ENCODE data around the gene LRRN2.
"Not testable (repeated sequence)": the region's sequence is repeated elsewhere in the genome, so short reads cannot be mapped to it uniquely, and the experiment has no call there.

LRRN2 gene

DNA sequence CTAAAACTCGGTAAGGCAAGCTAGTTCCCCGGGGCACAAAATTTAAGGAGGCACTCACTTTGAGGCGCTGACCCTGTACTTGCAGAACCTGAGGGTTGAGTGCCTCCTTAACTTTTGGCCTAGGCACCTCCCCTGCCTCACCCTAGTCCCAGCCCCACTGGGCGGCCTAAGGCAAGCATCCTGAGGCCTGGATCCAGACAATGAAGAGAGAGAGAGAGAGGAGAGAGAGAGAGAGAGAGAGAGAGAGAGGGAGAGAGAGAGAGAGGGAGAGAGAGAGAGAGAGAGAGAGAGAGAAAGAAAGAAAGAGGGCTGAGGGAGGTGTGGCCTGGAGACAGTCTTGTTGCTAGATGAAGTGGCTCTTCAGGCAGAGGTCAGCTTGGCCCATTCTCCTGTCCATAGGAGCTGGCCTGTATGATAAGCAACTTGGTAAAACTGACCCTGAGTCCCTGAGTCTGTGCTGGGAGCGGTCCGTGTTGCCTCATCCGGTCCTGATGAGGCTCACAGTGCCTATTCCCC, 7.4 kb upstream of the LRRN2 start:
- in situ Hi-C loops (cut with MboI; ENCODE audit: low sequenced_read_pairs): no loop called here

DNA sequence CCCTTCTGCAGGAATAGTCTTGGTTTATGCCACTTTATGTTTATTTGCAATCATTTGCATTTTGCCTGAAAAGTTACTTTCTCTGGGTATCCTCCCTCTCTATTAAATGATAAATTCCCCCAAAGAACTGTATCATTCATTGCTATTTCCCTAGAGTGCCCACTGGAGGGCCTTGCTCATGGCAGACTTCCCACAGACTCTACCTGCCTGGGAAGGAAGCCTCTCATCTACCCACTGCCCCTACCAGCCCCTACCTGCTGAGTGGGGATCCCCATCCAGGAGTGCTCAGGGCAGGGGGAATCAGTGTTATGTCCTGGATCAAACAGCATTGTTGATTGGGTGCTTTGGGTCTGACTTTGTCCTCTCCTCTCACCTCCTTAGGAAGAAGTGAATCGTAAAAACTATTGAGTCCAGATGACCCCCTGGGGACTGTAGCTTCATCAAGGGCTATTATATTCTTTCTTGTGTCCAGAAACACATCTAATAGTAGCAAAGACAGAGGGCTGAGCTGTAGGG, 6.8 kb upstream of the LRRN2 start:
- in situ Hi-C loops (cut with MboI; ENCODE audit: low sequenced_read_pairs): no loop called here

DNA sequence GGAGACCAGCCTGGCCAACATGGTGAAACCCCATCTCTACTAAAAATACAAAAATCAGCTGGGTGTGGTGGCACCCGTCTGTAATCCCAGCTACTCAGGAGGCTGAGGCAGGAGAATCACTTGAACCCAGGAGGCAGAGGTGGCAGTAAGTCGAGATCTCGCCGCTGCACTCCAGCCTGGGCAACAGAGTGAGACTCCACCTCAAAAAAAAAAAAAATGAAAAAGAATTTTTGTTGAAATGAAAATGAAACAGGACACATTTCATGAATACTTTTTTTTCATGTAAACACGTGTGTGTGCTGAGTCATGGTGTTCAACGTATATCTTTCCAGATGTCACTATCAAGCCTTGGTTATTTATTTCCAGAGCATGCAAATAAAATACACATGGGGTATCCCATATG, 5.8 kb upstream of the LRRN2 start:
- in situ Hi-C loops (cut with MboI; ENCODE audit: low sequenced_read_pairs): not testable (repeated sequence)

DNA sequence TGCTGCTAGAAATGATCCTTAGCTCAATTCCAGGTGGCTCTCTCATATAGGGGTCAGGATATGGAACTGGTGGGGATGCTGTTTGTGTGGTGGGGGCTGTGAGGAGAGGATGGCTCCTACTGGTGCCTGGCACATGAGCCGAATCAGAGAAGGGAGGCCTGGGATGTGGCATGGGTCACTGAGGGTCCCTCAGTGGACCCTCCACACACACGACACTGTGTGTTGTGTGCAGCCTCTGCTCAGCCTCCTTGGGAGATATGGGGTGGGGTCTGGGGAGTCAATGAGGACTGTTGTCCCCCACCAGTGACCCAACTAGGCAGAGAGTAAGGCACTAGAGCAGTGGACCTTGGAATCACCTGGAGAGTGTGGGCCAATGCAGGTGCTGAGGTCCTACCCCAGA, 3.2 kb upstream of the LRRN2 start:
- in situ Hi-C loops (cut with MboI; ENCODE audit: low sequenced_read_pairs): no loop called here

DNA sequence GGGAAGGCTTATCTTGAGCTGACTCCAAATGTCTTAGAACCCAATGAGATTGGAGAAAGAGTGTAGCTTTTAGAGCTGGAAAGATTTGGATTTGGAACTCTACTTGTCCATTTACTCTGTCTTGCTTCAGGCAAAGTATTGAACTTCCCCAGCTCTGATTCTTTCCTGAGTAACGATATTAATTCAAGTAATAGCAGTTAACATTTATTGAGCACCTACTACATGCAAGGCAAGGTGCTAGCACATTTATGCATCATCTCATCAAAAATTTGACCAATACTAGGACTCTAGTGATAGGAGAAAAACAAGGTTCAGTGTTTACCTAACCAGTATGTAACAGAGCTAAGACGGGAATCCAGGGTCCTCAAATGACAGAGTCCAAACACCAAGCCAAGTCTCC, 2.5 kb upstream of the LRRN2 start:
- in situ Hi-C loops (cut with MboI; ENCODE audit: low sequenced_read_pairs): no loop called here

DNA sequence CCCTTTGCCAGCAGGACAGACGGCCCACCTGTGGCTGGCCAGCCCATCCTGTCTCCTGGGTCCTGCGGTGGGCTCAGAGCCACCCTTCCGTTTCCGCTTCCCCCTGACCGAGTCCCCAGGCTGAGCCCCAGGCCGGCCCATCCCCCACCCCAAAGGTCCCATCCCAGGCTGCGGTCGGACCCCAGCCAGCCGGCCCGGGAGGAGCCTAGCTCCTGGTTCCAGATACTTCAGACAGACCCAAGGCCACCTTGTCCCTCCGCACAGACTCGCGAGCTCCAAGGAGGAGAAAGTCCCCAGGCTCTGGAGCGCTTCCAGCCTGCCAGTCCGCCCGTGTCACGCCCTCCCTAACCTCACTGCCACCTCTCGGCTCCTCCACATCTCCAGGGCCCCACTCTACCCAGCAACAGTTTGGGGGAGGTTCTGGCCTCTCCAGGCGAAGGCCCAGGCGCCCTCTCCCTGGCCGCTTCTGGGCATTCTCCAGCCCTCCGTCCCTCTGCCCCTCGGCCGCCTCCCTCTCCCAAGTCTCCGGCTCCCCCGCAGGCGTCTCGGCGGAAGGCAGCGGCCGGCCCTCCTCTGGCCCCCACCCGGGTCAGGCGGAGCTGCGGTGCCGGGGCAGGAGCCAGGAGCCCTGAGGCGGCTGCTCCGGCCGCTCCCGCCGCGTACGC, 835 bp downstream of the LRRN2 start:
- in situ Hi-C loops (cut with MboI; ENCODE audit: low sequenced_read_pairs): no loop called here

DNA sequence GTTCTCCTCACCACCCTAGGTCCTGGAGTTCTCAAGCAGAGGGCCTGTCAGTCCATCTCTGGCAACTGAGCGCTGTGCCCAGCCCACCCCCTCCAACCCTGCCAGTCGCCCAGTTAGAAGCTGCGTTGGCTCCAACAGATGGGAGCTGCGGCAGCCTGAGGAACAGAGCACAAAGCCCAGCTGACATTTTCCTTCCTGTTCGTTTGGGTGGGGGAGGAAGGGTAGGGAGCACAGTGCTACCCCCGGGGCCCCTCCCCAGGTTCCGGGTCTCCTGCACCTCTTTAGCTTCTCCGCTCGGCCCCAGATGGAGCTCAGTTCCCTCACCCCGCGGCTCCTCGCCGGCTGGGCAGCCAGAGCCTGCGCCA, 1.4 kb downstream of the LRRN2 start:
- in situ Hi-C loops (cut with MboI; ENCODE audit: low sequenced_read_pairs): no loop called here

DNA sequence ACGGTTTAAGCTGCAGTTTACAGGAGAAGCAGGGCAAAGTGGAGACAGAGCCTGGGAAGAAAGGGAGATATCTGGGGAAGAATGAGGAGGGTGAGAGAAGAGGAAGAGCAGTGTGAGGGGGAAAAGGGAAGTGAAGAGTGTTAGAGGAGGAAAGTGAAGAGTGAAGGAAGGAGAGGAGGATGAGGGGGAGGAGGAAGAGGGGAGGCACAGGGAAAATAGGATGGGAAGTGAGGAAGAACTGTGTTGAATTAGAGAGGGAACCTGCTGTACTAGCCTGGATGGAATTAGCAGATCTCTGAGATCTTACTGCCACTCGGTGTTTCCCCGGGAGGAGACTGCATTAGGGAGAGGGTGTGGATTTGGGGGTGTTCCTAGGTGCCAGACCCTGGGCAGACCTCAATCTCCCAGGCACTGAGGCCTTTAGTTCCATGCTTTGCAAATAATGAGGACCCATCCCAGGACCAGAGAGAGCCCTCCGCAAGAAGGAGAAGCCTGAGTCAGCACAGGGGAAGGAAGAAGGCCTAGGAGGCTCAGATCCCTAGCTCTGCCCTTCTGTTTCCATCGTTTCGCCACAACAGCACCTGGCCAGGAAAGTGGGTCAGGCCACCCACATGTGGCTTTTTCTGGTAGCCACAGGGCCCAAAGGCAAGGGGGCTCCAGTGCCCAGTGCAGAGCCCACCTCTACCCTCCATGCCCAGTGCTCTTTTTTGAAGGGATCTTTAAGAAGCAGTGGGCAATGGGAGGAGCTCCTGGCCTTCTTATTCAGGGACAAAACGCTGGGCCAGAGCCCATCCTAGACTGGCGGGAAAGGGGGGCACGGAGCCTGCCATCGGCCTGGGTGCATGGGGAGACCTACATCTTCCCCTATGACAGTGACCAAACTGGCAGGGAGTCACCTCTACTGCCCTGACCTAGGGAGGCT, 2.0 kb downstream of the LRRN2 start:
- in situ Hi-C loops (cut with MboI; ENCODE audit: low sequenced_read_pairs): no loop called here

DNA sequence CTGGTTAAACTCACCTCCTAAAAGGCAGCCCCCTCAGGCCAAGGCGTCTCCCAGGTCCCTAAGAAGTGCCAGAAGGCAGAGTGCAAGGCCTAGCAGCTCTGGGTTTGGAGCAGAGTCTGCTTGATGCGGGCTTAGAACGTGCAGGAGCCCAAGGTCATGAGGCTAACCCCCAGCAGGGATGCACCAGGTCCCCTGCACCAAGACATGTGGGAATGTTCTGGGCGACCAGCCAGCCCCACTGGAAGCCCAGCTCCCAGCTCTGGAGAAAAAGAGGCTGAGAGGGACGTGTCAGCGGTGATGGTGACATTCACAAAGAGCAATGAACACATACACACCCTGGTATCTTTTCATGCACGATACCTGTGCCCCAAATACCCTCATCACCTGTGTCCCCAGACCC, 5.1 kb downstream of the LRRN2 start:
- in situ Hi-C loops (cut with MboI; ENCODE audit: low sequenced_read_pairs): no loop called here

DNA sequence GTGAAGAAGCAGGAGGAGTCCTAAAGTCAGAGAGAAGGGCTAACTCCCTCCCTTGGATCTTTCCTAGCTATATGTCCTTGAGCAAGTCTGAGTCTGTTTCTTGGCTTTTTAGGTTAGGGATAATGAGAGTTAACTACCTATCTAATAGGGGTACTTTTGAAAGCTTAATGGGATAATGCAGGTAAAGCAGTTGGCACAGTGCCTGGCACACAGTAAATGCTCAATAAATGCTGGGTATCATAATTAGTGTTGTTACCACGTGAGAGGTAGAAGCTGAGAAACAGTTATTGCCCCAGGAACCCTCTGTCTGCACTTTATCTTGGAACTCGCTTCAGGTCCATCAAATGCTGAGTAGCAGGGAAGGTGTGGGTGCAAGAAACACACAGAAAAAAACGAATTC, 5.5 kb downstream of the LRRN2 start:
- in situ Hi-C loops (cut with MboI; ENCODE audit: low sequenced_read_pairs): no loop called here

DNA sequence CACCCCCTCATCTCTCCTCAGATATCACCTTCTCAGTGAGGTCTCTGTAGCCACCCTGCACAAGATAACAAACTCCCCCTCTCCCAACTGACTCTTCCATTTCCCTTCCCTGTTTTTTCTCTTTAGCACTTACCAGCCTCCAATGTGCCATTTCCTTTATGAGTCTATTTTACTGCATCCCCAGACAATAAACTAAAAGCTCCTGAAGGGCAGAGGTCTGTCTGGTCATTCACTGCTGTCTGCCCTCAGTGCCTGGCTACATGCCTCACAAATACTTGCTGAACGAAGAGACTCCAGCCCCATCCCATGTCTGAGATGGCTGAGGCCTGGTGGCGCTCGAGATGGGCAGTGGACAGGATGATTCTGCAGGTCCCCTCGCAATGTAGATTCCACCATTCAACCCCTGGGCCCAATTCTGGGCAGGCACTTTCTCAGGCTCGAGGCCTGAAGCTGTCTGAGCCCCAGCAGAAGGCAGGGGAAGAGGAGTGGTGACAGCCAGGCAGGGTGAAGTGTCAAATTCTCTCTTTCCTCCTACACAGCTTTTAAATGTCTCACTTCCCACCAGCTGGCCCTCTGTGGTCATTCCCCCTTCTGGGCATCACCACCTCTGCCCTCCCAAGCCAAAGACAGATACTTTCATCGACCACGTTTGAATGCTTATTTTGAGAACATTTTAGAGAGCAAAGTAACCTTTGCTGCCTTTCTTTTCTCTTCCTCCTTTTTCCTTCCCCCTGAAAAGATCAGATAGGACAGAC, 6.6 kb downstream of the LRRN2 start:
- in situ Hi-C loops (cut with MboI; ENCODE audit: low sequenced_read_pairs): no loop called here

DNA sequence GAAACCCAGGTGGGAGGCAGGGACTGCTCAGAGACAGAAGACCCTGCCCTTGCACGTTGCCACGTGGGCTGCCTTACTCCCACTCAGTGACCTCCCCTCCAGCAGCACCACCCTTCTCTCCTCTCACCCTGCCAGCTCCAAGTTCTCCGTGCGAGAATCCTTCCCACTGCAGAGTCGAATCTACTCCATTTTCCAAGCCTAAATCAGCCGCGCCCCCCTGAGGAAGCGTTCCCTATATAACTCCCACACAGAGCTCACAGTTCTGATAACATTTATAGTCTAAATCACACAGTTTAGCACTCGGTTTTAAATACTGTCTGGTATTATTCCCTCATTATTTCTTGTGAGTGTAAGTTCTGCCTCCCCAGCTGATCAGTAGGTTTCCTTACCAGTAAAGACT, 7.7 kb downstream of the LRRN2 start:
- in situ Hi-C loops (cut with MboI; ENCODE audit: low sequenced_read_pairs): no loop called here

DNA sequence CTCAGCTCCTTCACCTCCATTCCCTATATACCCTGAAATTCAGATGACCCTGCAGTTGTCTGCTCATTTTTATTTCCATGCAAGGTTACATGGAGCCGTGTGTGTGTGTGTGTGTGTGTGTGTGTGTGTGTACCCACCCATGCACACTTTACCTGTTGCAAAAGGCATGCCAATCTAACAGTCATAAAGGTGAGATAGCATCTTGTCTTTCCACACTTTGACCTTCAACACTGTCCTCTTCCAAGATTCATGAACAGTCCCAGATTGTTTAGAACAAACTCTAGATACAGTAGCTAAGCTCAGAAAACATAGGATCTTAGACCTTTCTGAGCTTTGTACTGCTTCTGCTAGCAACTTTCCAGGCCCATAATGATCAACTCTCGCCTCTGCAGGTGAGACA, 9.5 kb downstream of the LRRN2 start:
- in situ Hi-C loops (cut with MboI; ENCODE audit: low sequenced_read_pairs): no loop called here

DNA sequence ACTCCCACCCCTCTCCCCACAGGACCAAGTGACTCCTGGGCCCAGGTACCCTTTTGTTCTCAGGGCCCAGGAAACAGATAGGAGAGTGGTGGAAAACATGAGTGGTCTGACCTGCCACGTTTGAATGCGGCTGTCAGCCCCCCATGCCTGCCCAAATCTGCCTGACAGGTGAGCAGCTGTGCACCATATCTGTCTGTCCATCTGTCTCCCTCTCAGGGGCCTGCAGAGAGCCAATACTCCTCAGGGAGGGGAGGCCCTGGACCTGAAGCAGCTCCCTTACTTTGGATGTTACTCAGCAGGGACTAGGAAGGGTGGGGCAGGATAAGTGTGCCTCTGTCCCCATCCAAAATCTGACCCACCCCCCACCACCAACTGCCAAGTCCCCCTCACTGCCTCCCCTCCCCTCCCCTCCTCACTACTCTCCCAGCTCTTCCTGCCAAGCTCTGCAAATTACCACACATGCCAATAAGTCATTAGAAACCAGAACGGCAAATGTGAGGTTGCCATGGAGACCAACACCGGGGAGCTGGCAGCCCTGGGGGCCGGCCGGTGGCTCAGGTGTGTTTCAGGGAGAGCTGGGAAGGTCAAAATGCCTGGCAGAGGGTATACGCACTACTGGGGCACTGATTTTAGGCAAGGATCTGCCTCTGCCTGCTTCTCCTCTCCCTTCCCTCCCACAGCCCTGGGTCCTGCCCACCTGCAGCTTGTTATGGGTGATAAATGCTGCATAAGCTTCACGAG, 11.5 kb downstream of the LRRN2 start:
- in situ Hi-C loops (cut with MboI; ENCODE audit: low sequenced_read_pairs): no loop called here

DNA sequence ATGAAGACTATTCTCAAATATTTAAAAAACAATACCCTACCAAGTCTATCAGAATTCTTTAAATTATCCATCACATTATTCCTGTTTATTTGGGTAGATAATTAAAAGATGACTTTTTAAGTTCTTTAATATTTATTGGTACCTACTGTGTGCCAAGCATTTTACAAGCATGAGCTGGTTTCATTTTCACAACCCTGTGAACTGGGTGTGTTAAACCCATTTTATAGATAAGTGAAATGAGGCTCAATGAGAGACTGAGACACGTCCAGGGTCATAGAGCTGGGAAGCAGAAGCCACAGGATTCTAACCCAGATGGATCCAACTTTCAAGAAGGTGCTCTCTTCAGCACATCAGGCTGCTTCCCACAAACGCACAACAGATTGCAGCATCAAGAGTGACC, 12.3 kb downstream of the LRRN2 start:
- in situ Hi-C loops (cut with MboI; ENCODE audit: low sequenced_read_pairs): no loop called here

DNA sequence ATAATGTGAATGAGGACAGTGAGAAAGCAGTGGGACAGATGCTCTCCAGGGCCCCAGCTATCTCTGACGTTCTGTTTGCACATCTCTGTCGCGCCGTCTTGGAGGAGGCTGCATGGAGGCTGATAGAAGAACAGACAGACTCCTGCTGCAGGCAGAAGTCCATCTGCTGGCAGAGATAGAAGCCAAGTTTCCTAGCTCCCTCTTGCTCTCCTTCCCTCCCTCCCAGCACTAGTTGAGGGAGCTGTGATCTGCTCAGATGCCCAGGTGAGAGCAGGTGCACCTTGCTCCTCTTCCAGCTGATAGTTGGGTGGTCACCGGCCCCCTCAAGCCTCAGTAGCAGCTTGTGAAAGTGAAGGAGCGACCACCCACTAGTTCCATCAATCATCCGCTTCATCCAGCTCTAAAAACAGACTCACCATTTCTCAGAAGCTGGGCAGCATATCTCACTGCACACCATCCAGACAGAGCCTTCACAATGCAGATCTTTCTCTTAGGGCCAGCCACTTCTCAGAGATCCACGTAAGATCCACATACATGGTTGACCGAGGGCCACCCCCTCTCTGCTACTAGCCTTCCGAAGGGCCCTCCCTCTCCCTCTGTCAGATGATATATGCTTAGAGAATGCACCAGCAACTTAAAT, 12.9 kb downstream of the LRRN2 start:
- in situ Hi-C loops (cut with MboI; ENCODE audit: low sequenced_read_pairs): no loop called here

DNA sequence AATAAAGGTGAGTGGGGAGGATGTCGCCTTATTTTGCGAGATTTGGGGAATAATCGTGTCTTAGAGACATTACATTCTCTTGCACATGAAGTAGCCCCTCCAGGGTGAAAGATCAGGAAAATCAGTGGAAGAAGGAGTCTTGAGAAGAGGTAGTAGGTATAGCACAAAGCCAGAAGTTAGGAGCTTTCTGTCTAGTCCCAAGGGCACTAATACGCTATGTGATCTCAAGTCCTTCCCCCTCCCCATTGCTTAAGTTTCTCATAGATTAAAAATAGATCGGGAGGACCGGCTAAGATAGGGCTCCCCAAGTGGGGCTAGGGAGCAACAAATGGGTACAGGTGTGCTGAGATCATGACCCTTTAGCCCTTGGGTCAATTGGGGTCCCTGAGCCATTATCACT, 13.5 kb downstream of the LRRN2 start:
- in situ Hi-C loops (cut with MboI; ENCODE audit: low sequenced_read_pairs): no loop called here

DNA sequence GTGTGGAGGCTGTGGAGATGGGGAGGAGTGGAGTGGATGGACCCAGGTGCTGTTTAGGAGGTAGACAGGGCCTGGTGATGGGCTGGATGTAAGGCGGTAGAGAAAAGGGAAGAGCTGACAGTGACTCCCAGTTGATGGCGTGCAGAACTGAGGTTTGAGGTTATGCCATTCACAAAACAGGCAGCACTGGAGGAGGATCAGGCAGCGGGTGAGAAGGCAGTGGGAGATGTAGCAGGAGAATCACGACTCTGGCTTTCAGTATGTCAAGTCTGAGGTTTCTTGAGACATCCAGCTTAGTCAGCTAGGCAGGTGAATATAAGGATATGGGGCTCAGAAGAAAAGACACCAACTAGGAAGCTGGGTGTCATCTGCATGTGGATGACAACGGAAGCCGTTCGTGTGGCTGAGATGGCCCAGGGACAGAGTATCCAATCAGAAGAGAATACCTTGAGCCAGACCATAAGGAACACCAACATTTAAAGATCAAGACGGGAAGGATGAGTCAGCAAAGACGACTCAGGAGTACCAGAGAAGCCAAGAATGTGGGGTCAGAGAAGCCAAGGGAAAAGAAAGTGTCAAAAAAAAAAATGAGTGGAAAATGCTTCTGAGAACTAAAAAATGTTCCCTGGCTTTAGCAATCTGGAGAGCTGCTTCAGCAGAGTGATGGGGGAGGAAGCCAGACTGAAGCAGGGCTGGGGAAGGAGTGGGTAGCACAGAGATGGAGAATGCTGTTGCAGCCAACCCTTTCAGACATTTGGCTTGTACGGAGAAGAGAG, 15.2 kb downstream of the LRRN2 start:
- in situ Hi-C loops (cut with MboI; ENCODE audit: low sequenced_read_pairs): no loop called here

DNA sequence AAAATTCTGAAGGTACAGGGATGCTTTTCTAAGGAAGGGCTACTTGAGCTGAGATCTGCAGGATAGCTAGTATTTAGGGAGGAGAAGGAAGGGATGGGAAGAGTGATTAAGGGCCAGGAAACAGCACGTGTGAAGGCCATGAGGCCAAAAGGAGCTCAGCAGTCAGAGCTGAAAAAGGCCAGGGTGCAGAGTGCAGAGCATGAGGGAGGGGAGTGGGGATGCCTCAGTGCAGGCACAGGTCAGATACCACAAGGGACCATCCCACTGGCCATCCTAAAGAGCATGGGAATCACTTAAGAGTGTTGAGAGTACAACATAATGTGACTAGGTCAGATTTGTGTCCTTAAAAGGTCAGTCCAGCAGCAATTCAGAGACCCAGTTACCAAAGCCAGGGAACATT, 16.0 kb downstream of the LRRN2 start:
- in situ Hi-C loops (cut with MboI; ENCODE audit: low sequenced_read_pairs): no loop called here

DNA sequence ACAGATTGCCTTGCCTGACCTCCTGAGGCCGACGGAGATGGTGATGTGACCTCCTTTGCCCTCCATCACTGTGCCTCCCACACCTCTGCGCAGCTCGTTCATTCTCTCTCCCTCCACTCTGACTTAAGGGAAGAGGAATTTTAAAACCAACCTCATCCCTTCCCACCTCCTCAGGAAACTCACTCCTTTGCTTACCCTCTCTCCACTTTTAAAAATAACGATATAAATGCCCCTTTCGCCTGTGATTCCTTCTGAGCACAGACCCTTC, 21.2 kb downstream of the LRRN2 start:
- in situ Hi-C loops (cut with MboI; ENCODE audit: low sequenced_read_pairs): no loop called here

Data from HL-60/S4 treated with retinoic acid at 250 ng/mL for 4 days and 3 days (cell line).